NCI-H1105 (cell line): Measurements from ENCODE around the gene EFHC2.
"Not testable (repeated sequence)": the region's sequence is repeated elsewhere in the genome, so short reads cannot be mapped to it uniquely, and the experiment has no call there.

Experiments
- DNase-seq: peaks from one replicate; lab custom pipeline; 2025; lab: John Stamatoyannopoulos, UW

Gene EFHC2

GRCh38 chrX:44291468-44292092, 51.9 kb downstream of the EFHC2 start:
- DNase-seq, result no peak

- DNase-seq, result no peak
Observed at GRCh38 chrX:44290718-44291117, 52.8 kb downstream of the EFHC2 start.

- DNase-seq, result no peak
Observed at GRCh38 chrX:44282753-44283152, 60.7 kb downstream of the EFHC2 start.

- no peak for DNase-seq
Observed at GRCh38 chrX:44280116-44280515, 63.4 kb downstream of the EFHC2 start.

GRCh38 chrX:44274096-44274495, 69.4 kb downstream of the EFHC2 start:
- DNase-seq, result no peak

- no peak for DNase-seq
Observed at GRCh38 chrX:44267861-44268260, 75.6 kb downstream of the EFHC2 start.

GRCh38 chrX:44267116-44267515, 76.4 kb downstream of the EFHC2 start:
- DNase-seq, result no peak

- DNase-seq, result no peak
Observed at GRCh38 chrX:44265559-44265958, 77.9 kb downstream of the EFHC2 start.

- no peak for DNase-seq
Observed at GRCh38 chrX:44264936-44265335, 78.5 kb downstream of the EFHC2 start.

GRCh38 chrX:44261286-44261685, 82.2 kb downstream of the EFHC2 start:
- no peak for DNase-seq

GRCh38 chrX:44260609-44261008, 82.9 kb downstream of the EFHC2 start:
- no peak for DNase-seq

- DNase-seq, result not testable (repeated sequence)
Observed at GRCh38 chrX:44255742-44256141, 87.7 kb downstream of the EFHC2 start.

GRCh38 chrX:44253575-44253942, 89.9 kb downstream of the EFHC2 start:
- DNase-seq, result no peak

- DNase-seq, result peak; percentile 8
Observed at GRCh38 chrX:44252688-44253574, 90.5 kb downstream of the EFHC2 start.

- no peak for DNase-seq
Observed at GRCh38 chrX:44247468-44247867, 96.0 kb downstream of the EFHC2 start.

- no peak for DNase-seq
Observed at GRCh38 chrX:44246826-44247225, 96.6 kb downstream of the EFHC2 start.

- no peak for DNase-seq
Observed at GRCh38 chrX:44245733-44246132, 97.7 kb downstream of the EFHC2 start.

GRCh38 chrX:44244008-44244407, 99.5 kb downstream of the EFHC2 start:
- DNase-seq, result peak; percentile 1

GRCh38 chrX:44241546-44241945, 101.9 kb downstream of the EFHC2 start:
- no peak for DNase-seq

GRCh38 chrX:44240036-44240435, 103.4 kb downstream of the EFHC2 start:
- no peak for DNase-seq

- DNase-seq, result no peak
Observed at GRCh38 chrX:44239036-44239435, 104.4 kb downstream of the EFHC2 start.

- no peak for DNase-seq
Observed at GRCh38 chrX:44235534-44235933, 107.9 kb downstream of the EFHC2 start.

GRCh38 chrX:44234541-44234940, 108.9 kb downstream of the EFHC2 start:
- DNase-seq, result no peak

GRCh38 chrX:44234116-44234515, 109.4 kb downstream of the EFHC2 start:
- DNase-seq, result no peak
